ENCODE data around the gene LARGE1.

Gene LARGE1

DNA sequence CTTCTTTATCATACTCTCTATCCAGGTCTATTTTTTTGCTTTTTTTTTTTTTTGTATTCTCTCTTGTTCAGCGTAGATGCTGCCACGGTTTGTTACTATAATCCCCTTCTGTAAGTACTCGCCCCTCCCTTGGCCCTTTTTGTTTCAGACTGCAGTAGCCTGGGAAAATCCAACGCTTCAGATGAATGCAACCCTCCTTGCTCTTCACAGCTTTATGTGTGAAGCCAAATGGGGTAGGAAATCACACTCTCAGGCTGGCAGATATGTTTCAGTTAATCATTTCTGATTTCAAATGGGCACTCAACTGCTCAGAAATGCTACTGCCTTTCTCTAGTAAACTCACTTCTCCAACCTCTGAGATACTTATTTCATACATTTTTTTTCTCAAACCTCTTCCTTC, 149.1 kb downstream of the LARGE1 start:
- DNase-seq, result no peak

DNA sequence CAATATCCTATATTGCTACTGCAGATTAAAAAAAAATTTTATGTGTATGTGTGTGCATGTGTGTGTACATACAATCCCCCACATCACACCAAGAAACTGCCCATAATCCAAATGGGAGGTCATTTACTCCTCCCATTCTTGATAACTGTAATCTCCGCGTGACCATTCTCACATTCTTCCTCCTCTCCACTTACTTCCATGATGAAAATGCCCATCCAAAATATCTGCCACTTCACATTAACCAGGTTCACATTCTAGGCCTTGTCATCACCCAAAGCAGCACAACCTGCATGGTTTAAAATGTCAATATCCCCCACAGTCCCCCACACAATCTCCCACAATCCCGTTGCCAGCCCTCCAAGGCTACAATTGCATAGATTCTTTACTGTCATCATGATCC, 149.6 kb downstream of the LARGE1 start:
- no peak for DNase-seq

DNA sequence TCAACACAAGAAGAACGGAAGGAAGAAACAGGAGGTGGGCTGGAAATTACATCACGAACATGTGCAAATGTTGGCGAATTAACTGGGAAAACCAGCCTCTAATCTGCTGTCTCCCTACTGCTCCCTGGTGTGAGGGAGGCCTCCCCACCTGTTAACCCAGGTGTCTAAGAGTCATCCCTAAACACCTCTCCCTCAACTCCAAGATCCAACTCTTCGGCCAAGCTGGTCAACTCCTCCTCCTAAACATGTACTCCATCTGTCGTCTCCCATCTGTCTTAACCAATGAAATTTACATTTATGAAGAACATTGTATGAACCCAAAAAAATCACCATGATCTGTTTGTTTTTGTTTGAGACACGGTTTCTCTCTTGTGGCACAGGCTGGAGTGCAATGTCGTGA, 154.2 kb downstream of the LARGE1 start:
- no peak for DNase-seq

DNA sequence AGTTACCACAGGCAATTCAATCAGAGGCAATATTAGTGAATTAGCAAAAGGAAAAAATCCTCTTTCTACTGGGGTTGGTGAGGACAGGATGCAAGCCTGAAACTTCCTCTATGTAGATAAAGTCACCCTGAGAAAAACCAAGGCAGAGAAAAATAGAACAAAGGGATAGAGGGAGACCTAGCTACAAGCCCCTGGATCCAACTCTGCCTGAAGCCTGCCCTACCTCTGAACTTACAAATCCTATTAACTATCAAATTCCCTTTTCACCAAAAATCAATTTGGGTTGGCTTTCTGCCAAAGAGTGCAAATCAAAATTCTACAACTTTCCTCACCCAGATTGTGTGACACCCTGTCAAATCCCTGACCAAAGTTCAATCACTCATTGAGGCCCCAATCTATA, 161.3 kb downstream of the LARGE1 start:
- no peak for DNase-seq

DNA sequence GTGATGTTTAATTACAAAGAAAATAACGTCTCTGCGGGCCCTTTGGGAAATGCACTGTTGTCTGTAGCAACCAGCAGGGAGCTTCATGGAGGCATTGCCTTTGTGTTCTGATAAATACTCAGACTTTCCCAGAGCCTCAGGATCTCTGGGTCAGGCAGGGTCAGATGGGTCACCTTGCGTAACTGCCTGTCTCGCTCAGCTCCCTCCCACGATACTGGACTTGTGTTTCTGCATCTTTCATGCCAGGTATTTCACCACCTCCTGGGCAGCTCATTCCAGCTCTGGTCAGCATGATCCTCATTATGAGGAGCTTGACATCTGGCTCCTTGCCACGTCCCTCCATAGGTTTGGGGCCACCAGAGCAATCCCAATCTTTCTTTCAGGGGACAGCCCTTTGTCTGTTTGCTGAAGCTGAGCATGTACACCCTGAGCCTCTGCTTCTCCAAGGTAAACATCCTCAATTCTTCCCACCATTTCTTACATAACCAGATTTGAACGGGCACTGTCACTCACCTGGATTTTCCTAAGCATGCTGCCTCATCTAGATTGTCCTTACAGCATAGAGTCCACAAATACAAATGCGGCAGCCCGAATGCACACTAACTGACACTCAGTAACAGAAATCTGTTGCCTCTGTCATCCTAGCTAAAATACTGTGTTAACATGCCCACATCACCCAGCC, 162.3 kb downstream of the LARGE1 start:
- DNase-seq, result no peak

DNA sequence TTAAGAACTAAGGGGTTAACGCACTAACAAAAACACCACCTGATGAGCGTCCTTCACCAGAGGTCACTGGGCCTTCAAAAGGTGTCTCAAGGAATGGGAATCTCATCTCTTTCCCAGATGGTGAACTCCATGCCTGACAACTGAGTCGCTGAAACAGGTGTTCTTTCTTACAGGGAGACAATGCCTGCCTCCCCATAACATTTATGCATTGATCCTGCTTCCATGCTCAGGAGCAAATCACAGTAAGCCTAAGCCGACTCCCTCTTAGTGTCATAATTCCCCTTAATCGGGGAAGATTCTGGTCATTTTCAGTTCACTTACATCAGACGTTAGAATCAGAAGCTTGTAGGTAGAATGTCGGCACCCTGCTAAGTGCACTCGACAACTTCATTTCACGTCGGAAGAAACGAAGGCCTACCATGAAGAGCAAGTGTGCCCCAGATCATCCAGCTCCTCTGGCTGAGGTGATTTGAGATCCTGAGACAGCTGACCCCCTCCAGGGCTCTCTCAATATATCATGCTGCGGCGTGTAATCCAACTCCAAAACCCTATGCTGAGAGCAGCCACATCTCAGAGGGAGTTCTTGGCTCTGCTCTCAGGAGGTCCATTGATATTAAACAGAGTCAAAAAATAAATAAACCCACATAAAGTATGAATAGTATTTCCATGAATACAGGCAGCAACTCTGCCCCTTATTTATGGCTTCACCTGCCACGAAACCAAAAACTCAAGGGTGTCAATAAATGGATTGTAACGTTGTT, 163.1 kb downstream of the LARGE1 start:
- no peak for DNase-seq

DNA sequence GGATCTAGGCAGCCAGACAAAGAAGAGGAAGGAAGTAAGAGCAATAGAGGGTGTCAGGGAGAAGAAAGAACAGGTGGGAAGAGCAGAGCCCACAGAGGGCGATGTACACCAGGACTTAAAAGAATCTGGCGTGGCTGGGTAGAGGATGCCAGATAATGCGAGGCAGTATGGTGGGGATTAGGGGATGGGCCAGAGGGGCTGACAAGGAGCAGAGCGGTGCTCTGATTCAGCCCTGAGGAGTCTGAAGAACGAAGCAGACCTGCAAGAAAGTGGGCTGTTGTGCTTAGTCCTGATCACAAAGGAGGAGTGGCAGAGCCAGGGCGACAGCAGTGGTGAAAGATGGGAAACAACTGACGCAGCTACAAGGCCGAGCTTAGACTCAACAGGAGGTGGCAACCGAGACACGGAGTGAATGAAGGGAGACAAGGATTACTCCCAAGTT, 163.7 kb downstream of the LARGE1 start:
- no peak for DNase-seq

DNA sequence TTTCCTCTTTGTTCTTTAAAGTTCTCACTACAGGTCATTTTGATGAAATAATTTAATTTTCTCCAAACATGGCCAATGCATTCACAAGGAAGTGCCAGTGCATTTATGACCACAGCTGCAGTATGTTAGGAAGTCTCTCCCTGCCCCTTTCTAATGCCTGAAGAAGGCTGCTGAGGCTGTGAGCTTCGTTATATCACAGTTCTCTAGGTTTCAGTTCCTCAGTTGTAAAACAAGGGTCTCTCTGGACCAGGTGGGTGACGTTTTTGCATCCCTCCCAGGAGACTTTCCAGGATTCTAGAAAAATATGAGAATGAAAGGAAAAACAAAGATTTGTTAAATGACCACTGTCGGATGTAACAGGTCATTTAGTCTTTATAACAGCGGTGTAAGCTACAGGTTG, 171.6 kb downstream of the LARGE1 start:
- no peak for DNase-seq

DNA sequence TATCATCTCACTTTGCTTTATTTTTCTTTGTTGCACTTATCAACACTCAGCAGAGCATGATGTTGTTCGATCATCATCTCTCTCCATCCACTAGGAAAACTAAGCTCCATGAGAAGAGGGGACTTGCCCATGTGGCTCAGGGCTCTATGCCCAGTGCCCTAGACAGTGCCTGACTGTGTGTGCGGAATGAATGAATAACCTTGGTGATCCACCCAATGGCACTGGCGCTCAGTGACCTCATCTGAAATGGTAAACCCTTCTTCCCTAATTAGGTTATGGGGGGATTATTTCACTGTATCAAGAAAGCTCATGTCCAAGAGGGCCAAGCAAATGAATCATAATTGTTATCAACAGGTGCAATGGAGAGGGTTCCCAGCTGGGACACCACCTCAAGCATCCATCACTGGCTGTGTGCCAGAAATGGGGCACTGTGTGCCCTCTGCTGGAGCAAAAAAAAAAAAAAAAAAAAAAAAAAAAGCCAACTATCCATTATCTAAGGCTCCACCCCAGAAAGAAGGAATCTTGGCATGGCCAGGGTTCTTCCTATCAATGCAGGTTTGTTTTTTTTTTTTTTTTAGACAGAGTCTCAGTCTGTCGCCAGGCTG, 172.6 kb downstream of the LARGE1 start:
- no peak for DNase-seq

DNA sequence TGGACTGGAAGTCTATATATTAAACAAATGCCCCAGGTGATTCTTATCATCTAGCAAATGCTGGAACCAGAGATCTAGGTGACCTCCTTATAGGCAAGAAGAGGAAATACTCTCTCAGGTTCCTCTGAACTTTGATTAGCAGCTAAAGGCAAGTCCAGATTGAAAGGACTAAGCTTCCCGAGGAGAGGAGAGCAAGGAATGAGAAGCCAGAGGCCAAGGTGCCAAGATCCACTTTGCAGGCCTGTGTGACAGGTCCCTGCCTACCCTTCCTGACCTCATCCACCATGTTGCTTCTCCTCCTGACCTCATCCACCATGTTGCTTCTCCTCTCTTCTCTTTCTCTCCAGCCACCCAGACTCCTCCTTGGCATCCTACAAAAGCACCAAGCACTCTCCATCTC, 173.2 kb downstream of the LARGE1 start:
- no peak for DNase-seq

DNA sequence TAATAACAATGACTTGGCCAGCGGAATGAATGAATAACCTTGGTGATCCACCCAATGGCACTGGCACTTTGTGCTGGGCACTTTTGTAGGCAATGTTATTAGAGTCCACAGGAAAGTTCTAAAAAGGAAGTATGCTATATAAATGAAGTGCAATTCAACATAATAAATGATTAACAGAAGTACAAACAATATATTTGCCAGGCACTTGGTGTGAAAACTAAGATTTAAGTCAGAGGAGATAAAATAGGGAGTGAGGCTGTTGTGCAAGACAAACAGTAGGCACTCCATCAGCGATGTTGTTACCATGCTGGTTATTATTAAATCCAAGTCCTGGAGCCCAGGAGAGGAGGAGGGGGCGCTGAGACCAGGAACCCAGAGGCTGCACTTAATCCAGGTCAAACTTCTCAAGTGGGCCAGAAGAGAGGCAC, 173.8 kb downstream of the LARGE1 start:
- DNase-seq, result no peak

DNA sequence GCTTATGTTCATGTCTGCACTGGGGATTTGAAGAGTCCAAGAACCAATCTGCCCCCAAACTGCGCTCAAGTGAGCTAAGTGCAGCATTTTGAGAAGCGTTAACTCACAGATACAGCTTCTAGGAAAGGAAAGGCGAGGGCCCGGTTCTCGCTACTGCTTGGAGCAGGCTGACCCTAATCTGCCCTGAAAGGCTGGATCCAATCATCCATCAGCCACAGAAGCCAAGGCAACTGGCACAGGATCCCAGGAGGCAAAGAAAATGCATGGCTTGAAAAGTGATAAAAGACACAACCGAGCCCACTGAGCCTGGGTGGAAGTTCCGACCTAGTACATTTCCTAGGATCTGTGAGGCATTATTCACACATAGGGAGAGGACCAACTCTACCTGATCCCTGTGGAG, 174.8 kb downstream of the LARGE1 start:
- DNase-seq, result no peak

DNA sequence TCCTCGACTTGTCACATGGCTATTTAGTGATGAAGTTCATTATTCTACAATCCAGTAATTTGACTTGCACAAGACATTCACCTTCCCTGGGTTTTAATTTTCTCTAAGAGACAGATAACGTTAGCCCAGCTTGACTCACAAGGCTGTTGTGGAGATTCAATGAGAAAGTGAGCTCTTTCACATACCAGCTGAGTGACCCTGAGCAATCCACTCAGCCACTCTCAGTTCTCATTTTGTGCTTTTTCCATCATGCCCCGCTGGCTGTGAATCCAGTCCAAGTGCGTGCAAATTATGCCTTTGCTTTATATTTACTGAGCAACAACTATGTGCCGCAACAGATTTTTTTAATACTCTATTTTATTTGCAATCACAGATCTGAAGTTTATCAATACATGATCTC, 176.5 kb downstream of the LARGE1 start:
- DNase-seq, result no peak

DNA sequence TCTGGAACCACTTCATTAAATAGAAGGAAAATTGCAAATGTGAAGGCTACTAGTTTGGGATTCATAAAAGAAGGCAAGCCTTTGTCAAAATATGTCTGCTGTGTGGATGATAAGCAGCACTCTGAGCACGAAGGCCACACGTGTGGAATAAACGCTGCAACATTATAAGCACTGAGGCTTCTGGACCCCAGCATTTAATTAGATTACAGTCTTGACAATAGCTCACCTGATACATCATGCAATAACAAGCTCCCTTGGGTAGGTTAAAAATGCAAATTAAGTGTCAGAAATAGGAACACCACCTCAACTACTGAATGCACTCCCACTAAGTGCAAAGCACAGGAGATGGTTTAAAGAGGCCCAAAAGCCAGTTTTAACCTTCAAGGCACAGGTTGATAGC, 179.3 kb downstream of the LARGE1 start:
- no peak for DNase-seq

DNA sequence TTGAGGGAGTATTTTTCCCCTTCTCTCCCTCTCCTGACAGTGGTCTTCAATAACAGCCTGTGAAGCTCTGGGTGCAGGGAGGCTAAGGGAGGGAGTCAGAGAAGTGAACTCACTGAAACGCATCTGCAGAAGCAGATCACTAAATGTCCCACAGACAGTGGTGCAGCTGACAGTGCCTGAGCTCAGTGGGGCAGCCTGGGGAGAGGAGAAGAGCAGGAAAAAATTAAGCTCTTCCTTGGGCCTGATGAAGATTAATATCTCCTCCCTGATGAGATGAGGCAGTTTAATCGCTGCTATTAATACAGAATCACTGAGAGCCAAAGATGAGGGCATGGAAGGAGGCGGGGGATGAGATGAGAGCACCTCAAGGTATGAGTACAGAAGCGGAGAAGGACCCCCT, 180.8 kb downstream of the LARGE1 start:
- no peak for DNase-seq

DNA sequence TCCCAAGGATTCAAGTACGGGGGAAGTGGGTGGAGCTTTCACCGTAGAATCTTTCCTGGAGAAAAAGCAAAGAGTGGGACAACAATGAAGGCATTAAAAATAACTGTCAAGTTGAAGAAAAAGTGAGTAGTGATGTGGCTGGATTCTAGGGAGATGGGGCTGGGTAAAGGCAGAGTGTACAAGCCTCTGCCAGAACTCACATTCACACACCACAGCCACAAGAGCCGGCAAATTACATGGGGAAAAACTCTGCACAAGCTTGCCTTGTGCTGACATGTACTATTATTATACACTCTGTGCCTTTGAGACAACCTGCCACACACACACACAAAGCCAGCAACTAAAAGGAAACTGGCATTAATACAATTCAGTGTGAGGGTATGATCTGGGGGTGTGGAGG, 182.6 kb downstream of the LARGE1 start:
- no peak for DNase-seq

DNA sequence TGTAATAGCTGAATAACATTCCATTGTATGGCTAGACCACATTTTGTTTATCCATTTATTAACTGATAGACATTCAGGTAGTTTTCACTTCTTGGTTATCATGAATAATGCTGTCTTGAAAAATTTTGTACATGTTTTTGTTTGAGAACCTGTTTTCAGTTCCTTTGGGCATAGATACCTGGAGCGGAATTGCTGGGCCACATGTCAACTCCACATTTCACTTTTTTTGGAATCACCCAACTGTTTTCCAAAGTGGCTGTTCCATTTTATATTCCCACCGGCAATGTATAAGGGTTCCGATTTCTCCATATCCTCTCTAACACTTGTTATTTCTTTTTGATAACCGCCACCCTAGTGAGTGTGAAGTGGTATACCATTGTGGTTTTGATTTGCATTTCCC, 184.3 kb downstream of the LARGE1 start:
- no peak for DNase-seq

DNA sequence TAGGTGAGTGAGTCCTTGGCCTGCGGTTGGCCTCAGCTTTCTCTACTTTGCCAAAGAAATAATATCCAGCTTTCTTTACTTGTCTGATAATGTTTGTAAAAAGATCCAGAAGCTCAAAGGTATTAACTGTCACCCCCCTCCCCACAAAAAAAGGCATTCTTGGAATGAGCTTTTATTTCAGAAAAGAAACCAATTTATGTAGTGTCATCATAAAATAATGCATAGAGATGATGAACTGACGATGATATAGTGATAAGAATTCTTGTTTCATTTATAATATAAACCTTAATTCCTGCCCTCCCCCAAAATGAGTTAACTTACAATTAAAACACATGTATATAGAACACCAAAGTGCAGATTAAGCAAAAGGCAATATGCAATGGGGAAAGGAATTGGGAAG, 191.4 kb downstream of the LARGE1 start:
- DNase-seq, result no peak

DNA sequence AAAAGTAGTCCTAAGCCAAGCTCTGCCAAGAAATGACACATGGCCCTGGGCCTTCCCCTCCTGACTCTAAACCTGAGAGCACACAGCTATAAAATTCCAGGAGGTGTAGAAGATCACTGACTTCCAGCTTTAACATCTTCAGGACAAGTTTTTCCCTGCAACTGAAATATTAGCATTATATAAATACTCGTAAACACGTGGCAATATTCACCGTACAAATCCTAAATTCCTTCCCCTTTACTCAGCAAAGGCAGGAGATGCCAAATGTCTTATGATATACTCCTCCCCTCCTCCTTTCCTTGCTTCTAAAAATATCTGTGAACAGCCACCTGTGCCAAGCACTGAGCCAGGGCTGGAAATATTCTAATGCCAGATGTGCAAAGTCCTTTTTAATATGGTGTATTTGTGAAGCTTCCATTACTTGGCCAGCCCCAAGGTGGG, 194.0 kb downstream of the LARGE1 start:
- DNase-seq, result no peak

DNA sequence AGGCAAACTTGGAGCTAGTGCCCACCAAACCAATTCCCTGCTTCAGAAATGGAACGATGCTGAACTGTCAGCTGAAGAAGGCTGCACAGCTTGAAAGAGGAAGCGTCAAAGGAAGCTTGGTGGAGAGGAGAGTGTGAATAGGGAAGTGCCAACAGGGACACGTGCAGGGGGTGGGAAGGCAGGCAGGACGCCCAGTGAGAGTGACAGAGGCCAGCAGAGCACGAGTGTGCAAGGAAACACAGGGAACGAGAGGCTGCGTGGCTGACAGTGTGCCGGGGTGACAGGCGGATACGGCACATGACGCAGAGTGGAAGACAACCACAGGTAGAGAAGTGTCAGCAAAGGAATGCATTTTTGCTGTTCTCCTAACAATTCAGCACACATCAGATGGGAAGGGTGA, 196.4 kb downstream of the LARGE1 start:
- DNase-seq, result no peak

DNA sequence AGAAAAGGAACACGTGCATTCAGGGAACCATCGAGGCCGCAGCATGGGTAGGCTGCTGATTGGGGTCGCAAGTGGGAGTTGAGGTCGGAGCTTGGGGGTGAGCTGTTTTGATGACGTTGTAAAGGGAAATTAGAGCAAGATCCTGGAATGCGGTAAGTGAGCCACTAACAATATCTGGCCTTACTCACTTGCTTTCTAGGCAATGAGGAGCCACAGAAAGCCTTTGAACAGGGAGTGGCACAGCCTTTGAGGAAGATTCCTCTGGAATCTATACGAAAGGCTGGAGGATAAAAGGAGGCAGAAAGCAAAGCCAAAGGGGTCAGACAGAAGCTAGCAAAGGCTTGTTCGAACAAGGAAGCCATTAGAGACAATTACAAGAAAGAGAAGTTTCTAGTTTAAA, 197.5 kb downstream of the LARGE1 start:
- no peak for DNase-seq

DNA sequence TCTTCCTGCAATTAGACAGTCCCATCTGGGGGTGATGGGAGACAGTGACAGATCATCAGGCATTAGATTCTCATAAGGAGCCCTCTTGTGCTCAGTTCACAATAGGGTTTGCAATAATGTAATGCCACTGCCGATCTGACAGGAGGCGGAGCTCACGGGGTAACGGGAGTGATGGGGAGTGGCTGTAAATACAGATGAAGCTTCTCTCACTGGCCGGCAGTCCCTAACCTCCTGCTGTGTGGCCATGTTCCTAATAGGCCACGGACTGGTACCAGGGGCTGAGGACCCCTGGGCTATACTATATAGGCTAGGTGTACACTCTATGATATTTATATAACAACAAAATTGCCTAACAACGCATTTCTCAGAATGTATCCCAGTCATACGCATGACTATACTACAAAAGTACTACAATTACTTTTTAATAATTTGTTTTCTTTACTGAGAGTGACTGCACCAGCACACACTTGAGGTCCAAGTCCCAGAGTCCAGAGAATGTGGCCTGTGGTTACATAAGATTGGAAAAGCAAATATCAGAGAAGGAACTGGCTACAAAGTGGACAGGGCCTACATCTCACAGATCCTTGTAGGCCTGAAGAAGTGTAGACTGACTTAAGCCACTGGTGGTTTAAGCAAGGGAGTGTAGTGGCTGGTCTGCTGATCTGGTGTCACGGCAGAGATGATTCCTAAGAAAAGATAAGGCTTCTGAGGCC, 200.0 kb downstream of the LARGE1 start:
- DNase-seq, result no peak

DNA sequence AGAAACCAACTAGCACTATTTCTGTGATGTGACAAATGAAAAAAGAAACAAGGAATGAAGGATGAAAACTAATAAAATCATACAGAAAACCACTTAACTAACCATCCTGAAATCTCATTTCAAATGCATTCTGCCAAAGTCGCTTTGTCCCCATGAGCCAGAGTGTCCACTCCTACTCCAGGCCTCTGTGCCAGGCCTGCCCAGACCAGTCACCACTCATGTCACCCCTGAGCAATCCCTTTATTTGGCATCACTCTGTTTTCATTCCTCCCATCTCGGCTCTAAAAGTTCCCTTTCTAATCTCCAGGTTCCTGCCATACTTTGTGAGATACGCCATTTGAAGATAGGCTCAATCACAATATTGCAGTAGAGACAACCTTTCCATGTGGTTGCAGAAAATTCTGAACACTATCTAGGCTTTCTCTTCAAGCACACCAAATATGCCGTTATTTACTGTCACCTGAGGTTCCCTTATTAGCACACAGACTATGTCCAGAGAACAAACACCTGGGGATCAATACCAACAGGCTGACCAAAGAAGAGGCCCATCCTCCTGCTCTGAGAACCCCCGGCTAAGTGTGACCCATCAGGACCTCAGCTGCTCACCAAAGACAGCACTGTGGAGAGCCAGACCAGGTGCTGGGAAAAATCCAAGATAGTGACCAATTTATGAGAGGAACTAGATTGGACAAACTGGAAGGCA, 202.4 kb downstream of the LARGE1 start:
- no peak for DNase-seq
